Fibroblast of mammary gland (primary cell): ENCODE results near the gene HELZ2.

Experiments used
- DNase-seq: peaks from one replicate; pipeline ENCODE4 v3.0.0-alpha.2; 2010; ENCODE audit warnings: low read depth
- H3K4me3 ChIP-seq: 2 replicates; pipeline ENCODE4 v1.5.1; 2011; ENCODE audit warnings: low read depth, mild to moderate bottlenecking, low read length, moderate library complexity; ENCODE audit not compliant: control insufficient read depth
- CTCF ChIP-seq: conservative IDR thresholded peaks from 2 replicates; pipeline ENCODE4 v1.5.1; 2011; ENCODE audit warnings: low read depth, low read length, inconsistent platforms; ENCODE audit not compliant: control insufficient read depth, insufficient read depth

HELZ2 gene

GRCh38 chr20:63533388-63533787 lies 40.7 kb downstream of the HELZ2 start:
- DNase-seq = no peak
- TF ChIP-seq CTCF = no peak

GRCh38 chr20:63532449-63532971 lies 41.5 kb downstream of the HELZ2 start:
- no peak for TF ChIP-seq CTCF
- H3K4me3 ChIP-seq = no peak overlapping the region
- no peak for DNase-seq

More at GRCh38 chr20:63533388-63533787, 40.7 kb downstream of the HELZ2 start:
- no peak overlapping the region for H3K4me3 ChIP-seq

DNA sequence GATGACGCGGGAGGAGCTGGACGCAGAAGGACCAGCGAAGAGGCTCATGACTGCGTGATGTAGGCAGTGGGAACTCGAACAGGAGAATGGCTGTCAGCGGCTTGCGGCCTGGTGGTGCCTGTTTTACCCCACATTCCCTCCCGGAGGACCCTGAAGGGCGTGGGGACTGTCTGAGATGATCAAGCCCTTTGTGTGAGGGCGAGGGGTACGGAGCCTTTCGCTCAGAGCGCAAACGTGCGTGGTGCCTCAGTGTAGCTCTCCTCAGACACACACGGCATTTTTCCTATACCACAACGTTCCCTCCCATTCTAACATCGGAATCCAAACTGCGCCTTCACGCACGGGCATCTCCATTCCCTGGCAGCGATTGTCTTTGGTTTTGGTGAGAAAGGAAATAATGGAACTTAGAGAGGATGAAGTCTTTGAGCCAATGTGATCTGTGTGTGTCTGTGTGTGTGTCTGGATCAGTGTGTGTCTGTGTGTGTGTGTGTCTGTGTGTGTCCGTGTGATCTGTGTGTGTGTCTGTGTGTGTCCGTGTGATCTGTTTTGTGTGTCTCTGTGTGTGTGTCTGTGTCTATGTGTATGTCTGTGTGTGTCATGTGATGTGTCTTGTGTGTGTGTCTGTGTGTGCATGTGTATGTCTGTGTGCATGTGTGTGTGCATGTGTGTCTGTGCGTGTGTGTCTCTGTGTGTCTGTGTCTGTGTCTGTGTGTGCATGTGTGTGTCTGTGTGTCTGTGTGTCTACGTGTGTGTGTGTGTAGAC lies 42.2 kb downstream of the HELZ2 start:
- no peak for TF ChIP-seq CTCF
- DNase-seq = no peak
- no peak overlapping the region for H3K4me3 ChIP-seq

DNA sequence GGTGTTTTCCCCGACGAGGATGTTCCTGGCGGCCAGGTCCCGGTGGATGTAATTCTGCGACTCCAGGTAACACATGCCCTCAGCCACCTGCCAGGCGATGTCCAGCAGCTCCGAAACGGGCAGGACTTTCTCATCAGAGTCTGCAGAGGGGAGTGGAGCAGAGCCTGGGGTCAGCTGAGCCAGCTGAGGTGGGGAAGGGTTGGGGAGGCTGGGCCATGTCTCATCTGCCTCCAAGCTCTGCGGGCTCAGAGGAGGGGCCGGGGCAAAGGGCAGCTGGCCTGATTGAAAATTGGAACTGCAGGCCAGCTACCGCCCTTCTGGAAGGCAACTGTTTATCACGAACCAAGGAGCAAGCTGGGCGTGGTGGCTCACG lies 43.3 kb downstream of the HELZ2 start:
- TF ChIP-seq CTCF = no peak
- no peak for DNase-seq
- H3K4me3 ChIP-seq = no peak overlapping the region

DNA sequence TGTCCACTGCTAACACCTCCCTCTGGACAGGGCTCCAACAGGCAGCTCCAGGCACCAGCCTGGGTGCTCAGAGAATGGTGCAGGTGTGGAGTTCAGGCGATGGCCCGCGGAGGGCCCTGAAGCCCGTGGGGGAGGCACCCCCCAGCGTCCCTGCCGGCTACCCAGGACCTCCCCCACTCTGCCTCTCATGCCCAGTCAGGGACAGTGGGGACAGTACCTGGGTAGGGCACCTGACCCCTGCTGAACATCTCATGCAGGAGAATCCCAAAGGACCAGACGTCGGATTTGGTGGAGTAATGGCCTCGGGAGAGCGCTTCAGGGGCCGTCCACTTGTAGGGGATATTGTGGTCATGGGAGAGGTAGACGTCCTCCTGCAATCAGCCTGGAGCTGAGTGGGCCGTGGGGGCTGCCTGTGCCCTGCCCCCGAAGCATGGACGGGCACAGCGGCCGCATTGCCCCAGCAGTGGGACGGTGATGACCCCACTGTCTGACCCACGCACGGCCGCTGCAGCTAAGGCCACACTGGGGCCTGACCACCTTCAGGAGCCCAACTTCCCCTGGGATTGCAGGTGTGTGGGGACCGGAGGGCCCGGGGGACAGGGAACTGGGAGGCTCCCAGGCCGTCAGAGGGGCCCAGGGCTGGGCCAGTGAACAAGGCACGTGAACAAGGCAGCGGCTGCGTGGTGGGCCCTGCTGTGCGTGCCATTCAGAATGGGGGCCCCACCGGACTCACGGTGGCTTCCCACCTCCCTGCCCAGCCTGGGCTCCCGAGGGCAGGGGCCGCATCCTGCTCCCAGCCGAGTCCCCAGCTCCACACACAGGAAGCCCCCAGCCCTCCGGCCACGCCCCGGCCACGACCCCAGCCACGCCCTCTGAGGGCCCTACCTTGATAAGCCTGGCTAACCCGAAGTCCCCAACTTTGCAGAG lies 43.9 kb downstream of the HELZ2 start:
- no peak for TF ChIP-seq CTCF
- no peak overlapping the region for H3K4me3 ChIP-seq
- DNase-seq = no peak

GRCh38 chr20:63529180-63529860 lies 44.7 kb downstream of the HELZ2 start:
- no peak overlapping the region for H3K4me3 ChIP-seq
- DNase-seq = no peak
- TF ChIP-seq CTCF = no peak
